Lung (tissue), 12 donors: ENCODE results near the gene ZFAND6. TPM values are rescaled to one million over a fixed set of nuclear protein-coding genes. Genes with fewer than 3 reads are reported as not detected.

ENCODE experiments used
- ATAC-seq: fragments of 200-7000 bp; cut with Tn5 transposase; one replicate; pipeline ENCODE4 v1.9.1; 2020; ENCODE audit warnings: moderate number of reproducible peaks; ENCODE audit not compliant: insufficient read depth, low FRiP score
- DNase-seq, 3 donors: peaks; one replicate each; pipeline ENCODE4 v3.0.0-alpha.2; 2013 to 2017
- H3K27ac ChIP-seq, 2 donors: one replicate each; pipeline ENCODE4 v1.5.1; 2013; ENCODE audit warnings: mild to moderate bottlenecking in 2 of 2, moderate library complexity in 2 of 2, control low read depth in 1 of 2, inconsistent platforms in 1 of 2, low read depth in 1 of 2, low read length in 1 of 2
- H3K27me3 ChIP-seq, 3 donors: one replicate each; pipeline ENCODE4 v1.5.1; 2013; ENCODE audit warnings: low read length in 2 of 3; ENCODE audit not compliant: control insufficient read depth in 3 of 3, insufficient read depth in 3 of 3
- H3K36me3 ChIP-seq, 4 donors: one replicate each; pipeline ENCODE4 v1.5.1; 2013; ENCODE audit warnings: low read length in 4 of 4, mild to moderate bottlenecking in 1 of 4, moderate library complexity in 1 of 4; ENCODE audit not compliant: control insufficient read depth in 4 of 4, insufficient read depth in 4 of 4
- H3K4me1 ChIP-seq, 5 donors: one replicate each; pipeline ENCODE4 v1.5.1; 2013; ENCODE audit warnings: low read length in 5 of 5, mild to moderate bottlenecking in 2 of 5, moderate library complexity in 1 of 5; ENCODE audit not compliant: control insufficient read depth in 5 of 5, insufficient read depth in 5 of 5
- H3K4me3 ChIP-seq: one replicate; pipeline ENCODE4 v1.5.1; 2013; ENCODE audit warnings: mild to moderate bottlenecking, control low read depth, moderate library complexity
- H3K9ac ChIP-seq, 2 donors: one replicate each; pipeline ENCODE4 v1.5.1; 2013; ENCODE audit warnings: low read length in 2 of 2, control low read depth in 1 of 2; ENCODE audit not compliant: insufficient read depth in 1 of 2
- H3K9me3 ChIP-seq, 4 donors: one replicate each; pipeline ENCODE4 v1.5.1; 2013; ENCODE audit warnings: low read length in 3 of 4, mild to moderate bottlenecking in 1 of 4, moderate library complexity in 1 of 4; ENCODE audit not compliant: control insufficient read depth in 4 of 4, insufficient read depth in 3 of 4
- WGBS, 2 donors: extraction: QIAGEN DNeasy Blood & Tissue Kit; methylation state at CpG; one replicate each; pipeline ENCODE4 v1.1.7; 2013; 5-methylcytosine and 5-hydroxymethylcytosine counted together
- polyA plus RNA-seq, 2 donors: library from polyadenylated mRNA; stranded (reverse); fragments of 200-250 nt; gene quantifications; one replicate each; pipeline ENCODE4 v1.2.1, GENCODE V29; 2013
- total RNA-seq, 2 donors: library from RNA; depleted of rRNA in 1 of 2; stranded (reverse); fragments of >200 nt in 1 of 2; gene quantifications; one replicate each; pipeline ENCODE4 v1.2.1, GENCODE V29; 2014 to 2021
- TF ChIP-seq, protein P1 (sequence below): IDR thresholded peaks from 2 replicates; pipeline ENCODE4 v1.5.1; 2012; ENCODE audit warnings: mild to moderate bottlenecking; ENCODE audit errors: control extremely low read depth, extremely low read depth
- donor health status: control.
- donor health status: control.
- donor health status: Bipolar disorder and iron deficiency.
- donor health status: healthy.
- donor health status: DM: yes; HTN: yes; CAD: no.

Gene ZFAND6
- total and polyA plus RNA-seq, 4 donors: 49.6 to 160 (median 81.4) TPM

- no peak for DNase-seq
Observed at GRCh38 chr15:80176443-80176842, 117.0 kb downstream of the ZFAND6 start.

DNA sequence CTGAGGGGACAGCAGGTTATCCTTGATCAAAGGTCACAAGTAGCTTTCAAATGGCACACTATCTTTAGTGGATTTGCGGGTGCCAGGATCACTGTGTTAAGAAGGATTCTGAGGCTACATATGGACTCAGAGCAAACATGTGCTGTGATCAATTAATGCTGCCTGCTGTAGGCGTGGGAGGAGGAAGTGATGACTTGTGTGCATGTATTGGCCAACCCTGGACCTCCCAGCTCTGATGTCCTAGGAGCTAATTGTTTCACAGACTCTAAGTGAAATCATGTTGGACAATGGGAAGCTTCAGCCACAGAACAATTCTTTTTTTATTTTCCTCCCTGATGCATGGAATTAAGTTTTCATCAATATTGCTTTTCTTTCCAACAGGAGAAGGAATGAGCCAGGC is 117.7 kb downstream of the ZFAND6 start:
- no peak for ATAC-seq
- no peak for DNase-seq
- H3K4me3 ChIP-seq: no peak overlapping the region

More at GRCh38 chr15:80176443-80176842, 117.0 kb downstream of the ZFAND6 start:
- Histone ChIP-seq H3K9me3 (no peaks in the 10 kb centered on the region), H3K27me3 (no peaks in the 10 kb centered on the region), H3K9ac (no peak overlapping the region), H3K4me3 (no peak overlapping the region), H3K27ac (no peak overlapping the region), H3K4me1 (peaks cover 0 to 4% (median 0%) of the 10 kb centered on the region in 5 donors), H3K36me3 (peaks cover 0 to 26% (median 18%) of the 10 kb centered on the region in 4 donors)
- WGBS, 2 donors: 63 to 70% methylated on average over 6 of the region's 6 CpGs
- TF ChIP-seq, protein P1, sequence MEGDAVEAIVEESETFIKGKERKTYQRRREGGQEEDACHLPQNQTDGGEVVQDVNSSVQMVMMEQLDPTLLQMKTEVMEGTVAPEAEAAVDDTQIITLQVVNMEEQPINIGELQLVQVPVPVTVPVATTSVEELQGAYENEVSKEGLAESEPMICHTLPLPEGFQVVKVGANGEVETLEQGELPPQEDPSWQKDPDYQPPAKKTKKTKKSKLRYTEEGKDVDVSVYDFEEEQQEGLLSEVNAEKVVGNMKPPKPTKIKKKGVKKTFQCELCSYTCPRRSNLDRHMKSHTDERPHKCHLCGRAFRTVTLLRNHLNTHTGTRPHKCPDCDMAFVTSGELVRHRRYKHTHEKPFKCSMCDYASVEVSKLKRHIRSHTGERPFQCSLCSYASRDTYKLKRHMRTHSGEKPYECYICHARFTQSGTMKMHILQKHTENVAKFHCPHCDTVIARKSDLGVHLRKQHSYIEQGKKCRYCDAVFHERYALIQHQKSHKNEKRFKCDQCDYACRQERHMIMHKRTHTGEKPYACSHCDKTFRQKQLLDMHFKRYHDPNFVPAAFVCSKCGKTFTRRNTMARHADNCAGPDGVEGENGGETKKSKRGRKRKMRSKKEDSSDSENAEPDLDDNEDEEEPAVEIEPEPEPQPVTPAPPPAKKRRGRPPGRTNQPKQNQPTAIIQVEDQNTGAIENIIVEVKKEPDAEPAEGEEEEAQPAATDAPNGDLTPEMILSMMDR: no peak
- no peak for ATAC-seq

DNA sequence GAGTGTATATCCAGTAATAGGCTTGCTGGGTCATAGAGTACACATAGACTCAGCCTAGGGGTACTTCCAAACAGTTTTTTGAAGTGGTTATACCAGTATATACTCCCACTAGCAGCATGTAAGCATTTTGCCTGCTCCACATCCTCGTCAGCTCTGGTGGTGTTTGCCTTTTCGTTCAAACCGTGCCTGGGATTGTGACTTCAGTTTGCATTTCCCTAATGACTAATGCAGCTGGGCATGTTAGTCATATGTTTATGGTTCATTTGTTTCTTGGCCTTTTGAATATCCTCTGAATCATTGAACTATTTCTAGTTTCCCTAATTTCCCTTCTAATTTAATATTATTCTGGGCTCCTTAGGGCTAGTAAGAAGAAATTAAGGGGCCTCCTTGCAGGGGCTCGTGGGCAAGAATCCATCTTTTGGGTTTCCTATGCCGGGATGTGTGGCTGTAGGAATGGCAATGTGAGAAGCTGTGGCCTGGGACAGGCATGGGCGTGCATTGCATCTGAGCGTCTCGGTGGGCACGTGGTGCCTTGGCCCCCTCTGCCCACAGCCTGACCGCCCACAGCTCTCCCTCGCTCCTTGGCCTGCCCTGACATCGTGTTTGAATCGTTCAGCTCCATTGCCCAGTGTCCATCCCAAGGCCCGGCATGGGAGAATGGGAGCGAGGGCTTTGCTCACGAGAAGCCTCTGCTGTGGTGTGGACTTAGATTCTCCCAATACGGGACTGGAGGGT is 119.7 kb downstream of the ZFAND6 start:
- no peak overlapping the region for H3K9ac ChIP-seq
- peaks cover 0 to 15% (median 13%) of the 10 kb centered on the region in 5 donors for H3K4me1 ChIP-seq
- no peaks in the 10 kb centered on the region for H3K27me3 ChIP-seq
- no peak for ATAC-seq
- peak in 1 of 3 donors; percentile 30 for DNase-seq
- H3K9me3 ChIP-seq: no peaks in the 10 kb centered on the region
- H3K36me3 ChIP-seq: peaks cover 0 to 25% (median 24%) of the 10 kb centered on the region in 4 donors
- H3K27ac ChIP-seq: no peak overlapping the region
- TF ChIP-seq, protein P1: no peak
- H3K4me3 ChIP-seq: no peak overlapping the region
- 87 to 88% methylated on average over 17 of the region's 17 CpGs for WGBS, 2 donors

More for the DNA sequence above, 117.7 kb downstream of the ZFAND6 start:
- Histone ChIP-seq H3K36me3 (peaks cover 0 to 24% (median 24%) of the 10 kb centered on the region in 4 donors), H3K9ac (no peak overlapping the region), H3K4me1 (peaks cover 0 to 6% (median 4%) of the 10 kb centered on the region in 5 donors), H3K9me3 (no peaks in the 10 kb centered on the region), H3K27me3 (no peaks in the 10 kb centered on the region), H3K27ac (no peak overlapping the region)
- TF ChIP-seq, protein P1: no peak
- WGBS, 2 donors: 75 to 87% methylated on average over 2 of the region's 2 CpGs
